ENCODE measurements around the gene HOXA9. TPM values are rescaled to one million over a fixed set of nuclear protein-coding genes. Genes with fewer than 3 reads are reported as not detected.

HOXA9 gene
- polyA plus RNA-seq, 4 donors, result 0.28 to 74.3 TPM; not detected in 2

- H3K9me3 ChIP-seq (ENCODE audit: control insufficient read depth in 2 of 2, insufficient read depth in 1 of 2, low read depth in 1 of 2, low read length in 1 of 2), result no peaks in the 10 kb centered on the region
- DNase-seq (peak in 1 of 2 donors; percentile 66), FAIRE-seq (no peak)
- peaks cover 0 to 35% (median 0%) of the 10 kb centered on the region in 3 donors for H3K36me3 ChIP-seq (ENCODE audit: control insufficient read depth in 3 of 3, insufficient read depth in 2 of 3, low read depth in 1 of 3, low read length in 3 of 3)
- H3K27ac ChIP-seq (ENCODE audit: low read depth in 1 of 3, low read length in 2 of 3), result peak overlapping the region in 2 of 3 donors; percentile 55 to 62
- H3K4me1 ChIP-seq (ENCODE audit: control insufficient read depth in 3 of 3, insufficient read depth in 2 of 3, low read depth in 1 of 3, low read length in 2 of 3), result peaks cover 0 to 41% (median 2%) of the 10 kb centered on the region in 3 donors
- 14 to 45% (median 39%) methylated on average over 40 of the region's 40 CpGs for WGBS, 3 donors
- peak overlapping the region in 2 of 3 donors; percentile 29 to 46 for H3K4me3 ChIP-seq (ENCODE audit: low read depth in 1 of 3, low read length in 3 of 3)
- H3K27me3 ChIP-seq (ENCODE audit: control insufficient read depth in 3 of 3, insufficient read depth in 3 of 3, low read length in 3 of 3), result peaks cover 9 to 68% (median 13%) of the 10 kb centered on the region in 3 donors
Measured at GRCh38 chr7:27143950-27144780, 21.2 kb downstream of the HOXA9 start.

- Histone ChIP-seq H3K4me1 (ENCODE audit: control insufficient read depth in 3 of 3, insufficient read depth in 2 of 3, low read depth in 1 of 3, low read length in 2 of 3) (peaks cover 0 to 45% (median 2%) of the 10 kb centered on the region in 3 donors), H3K9me3 (ENCODE audit: control insufficient read depth in 2 of 2, insufficient read depth in 1 of 2, low read depth in 1 of 2, low read length in 1 of 2) (no peaks in the 10 kb centered on the region), H3K27ac (ENCODE audit: low read depth in 1 of 3, low read length in 2 of 3) (peak within 1 kb of the TSS in 2 of 3 donors; percentile 75 to 94), H3K27me3 (ENCODE audit: control insufficient read depth in 3 of 3, insufficient read depth in 3 of 3, low read length in 3 of 3) (peaks cover 9 to 59% (median 13%) of the 10 kb centered on the region in 3 donors), H3K4me3 (ENCODE audit: low read depth in 1 of 3, low read length in 3 of 3) (peak within 1 kb of the TSS; percentile 42 to 64 (median 46)), H3K36me3 (ENCODE audit: control insufficient read depth in 3 of 3, insufficient read depth in 2 of 3, low read depth in 1 of 3, low read length in 3 of 3) (peaks cover 0 to 35% (median 0%) of the 10 kb centered on the region in 3 donors)
- DNase-seq (peak; percentile 35 to 89), FAIRE-seq (no peak)
- WGBS, 3 donors, result 14 to 31% (median 24%) methylated on average over 65 to 86 of the region's 86 CpGs
Measured at GRCh38 chr7:27143023-27143949, 22.1 kb downstream of the HOXA9 start, which contains the start of gene HOXA5. Gene HOXA5 (minus strand): TSS chr7:27143681. CDS start chr7:27143607, 74 bp downstream.

DNA sequence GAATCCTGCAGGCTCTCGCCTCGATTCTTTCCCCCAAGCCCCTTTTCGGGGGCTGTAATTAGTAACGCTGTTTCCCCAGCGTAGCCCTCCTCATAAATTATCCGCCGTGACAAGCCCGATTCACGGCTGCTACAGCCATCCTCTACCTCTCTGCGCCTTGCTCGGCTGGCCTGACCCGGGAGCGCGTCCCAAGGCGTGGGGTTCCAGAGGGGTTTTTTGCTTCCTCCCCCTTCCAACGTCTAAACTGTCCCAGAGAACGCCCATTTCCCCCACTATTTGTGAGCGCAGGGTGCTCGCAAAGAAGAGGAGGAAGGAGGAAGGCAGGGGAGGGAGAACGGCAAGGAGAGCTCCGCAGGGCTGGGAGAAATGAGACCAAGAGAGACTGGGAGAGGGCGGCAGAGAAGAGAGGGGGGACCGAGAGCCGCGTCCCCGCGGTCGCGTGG lies 22.7 kb downstream of the HOXA9 start:
- DNase-seq (no peak), FAIRE-seq (no peak)
- no peaks in the 10 kb centered on the region for H3K9me3 ChIP-seq (ENCODE audit: control insufficient read depth in 2 of 2, insufficient read depth in 1 of 2, low read depth in 1 of 2, low read length in 1 of 2)
- peak overlapping the region; percentile 42 to 64 (median 46) for H3K4me3 ChIP-seq (ENCODE audit: low read depth in 1 of 3, low read length in 3 of 3)
- peaks cover 0 to 35% (median 0%) of the 10 kb centered on the region in 3 donors for H3K36me3 ChIP-seq (ENCODE audit: control insufficient read depth in 3 of 3, insufficient read depth in 2 of 3, low read depth in 1 of 3, low read length in 3 of 3)
- WGBS, 3 donors, result 14 to 20% (median 17%) methylated on average over 28 to 29 of the region's 29 CpGs
- H3K27me3 ChIP-seq (ENCODE audit: control insufficient read depth in 3 of 3, insufficient read depth in 3 of 3, low read length in 3 of 3), result peaks cover 9 to 52% (median 13%) of the 10 kb centered on the region in 3 donors
- peaks cover 0 to 43% (median 2%) of the 10 kb centered on the region in 3 donors for H3K4me1 ChIP-seq (ENCODE audit: control insufficient read depth in 3 of 3, insufficient read depth in 2 of 3, low read depth in 1 of 3, low read length in 2 of 3)
- peak overlapping the region in 2 of 3 donors; percentile 75 to 94 for H3K27ac ChIP-seq (ENCODE audit: low read depth in 1 of 3, low read length in 2 of 3)

DNA sequence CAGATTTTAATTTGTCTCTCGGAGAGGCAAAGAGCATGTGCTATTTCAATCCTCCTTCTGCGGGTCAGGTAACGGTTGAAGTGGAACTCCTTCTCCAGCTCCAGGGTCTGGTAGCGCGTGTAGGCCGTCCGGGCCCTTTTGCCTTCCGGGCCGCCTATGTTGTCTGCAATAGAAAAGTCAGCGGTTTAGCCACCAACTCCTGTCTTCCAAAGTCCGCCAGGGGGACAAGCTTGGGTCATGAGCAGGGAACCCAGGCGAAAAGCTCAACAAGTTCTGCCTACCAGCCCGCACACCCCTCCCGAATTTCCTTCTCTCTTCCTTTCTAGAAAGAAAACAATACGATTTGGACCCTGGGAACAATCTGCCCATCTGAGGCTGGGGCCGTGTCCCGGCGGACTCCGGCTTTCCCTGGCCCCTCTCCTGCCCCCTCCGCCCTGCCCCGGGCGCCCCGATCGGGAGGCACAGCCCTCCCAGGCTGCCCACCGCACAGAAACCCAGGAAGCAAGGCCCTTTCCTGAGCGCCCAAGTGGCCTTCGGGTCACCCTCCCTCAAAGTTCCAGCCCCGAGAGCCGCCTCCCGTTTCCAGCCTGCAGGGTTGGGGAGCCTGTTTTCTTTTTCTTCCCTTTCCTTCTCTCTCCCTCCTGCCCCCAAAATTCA lies 23.3 kb downstream of the HOXA9 start:
- Histone ChIP-seq H3K36me3 (ENCODE audit: control insufficient read depth in 3 of 3, insufficient read depth in 2 of 3, low read depth in 1 of 3, low read length in 3 of 3) (peaks cover 0 to 35% (median 0%) of the 10 kb centered on the region in 3 donors), H3K27ac (ENCODE audit: low read depth in 1 of 3, low read length in 2 of 3) (peak overlapping the region in 2 of 3 donors; percentile 75 to 94), H3K27me3 (ENCODE audit: control insufficient read depth in 3 of 3, insufficient read depth in 3 of 3, low read length in 3 of 3) (peaks cover 9 to 47% (median 13%) of the 10 kb centered on the region in 3 donors), H3K4me3 (ENCODE audit: low read depth in 1 of 3, low read length in 3 of 3) (peak overlapping the region; percentile 22 to 64 (median 46)), H3K4me1 (ENCODE audit: control insufficient read depth in 3 of 3, insufficient read depth in 2 of 3, low read depth in 1 of 3, low read length in 2 of 3) (peaks cover 0 to 37% (median 2%) of the 10 kb centered on the region in 3 donors), H3K9me3 (ENCODE audit: control insufficient read depth in 2 of 2, insufficient read depth in 1 of 2, low read depth in 1 of 2, low read length in 1 of 2) (no peaks in the 10 kb centered on the region)
- no peak for FAIRE-seq
- 33 to 48% (median 36%) methylated on average over 30 of the region's 30 CpGs for WGBS, 3 donors
- DNase-seq, result no peak

DNA sequence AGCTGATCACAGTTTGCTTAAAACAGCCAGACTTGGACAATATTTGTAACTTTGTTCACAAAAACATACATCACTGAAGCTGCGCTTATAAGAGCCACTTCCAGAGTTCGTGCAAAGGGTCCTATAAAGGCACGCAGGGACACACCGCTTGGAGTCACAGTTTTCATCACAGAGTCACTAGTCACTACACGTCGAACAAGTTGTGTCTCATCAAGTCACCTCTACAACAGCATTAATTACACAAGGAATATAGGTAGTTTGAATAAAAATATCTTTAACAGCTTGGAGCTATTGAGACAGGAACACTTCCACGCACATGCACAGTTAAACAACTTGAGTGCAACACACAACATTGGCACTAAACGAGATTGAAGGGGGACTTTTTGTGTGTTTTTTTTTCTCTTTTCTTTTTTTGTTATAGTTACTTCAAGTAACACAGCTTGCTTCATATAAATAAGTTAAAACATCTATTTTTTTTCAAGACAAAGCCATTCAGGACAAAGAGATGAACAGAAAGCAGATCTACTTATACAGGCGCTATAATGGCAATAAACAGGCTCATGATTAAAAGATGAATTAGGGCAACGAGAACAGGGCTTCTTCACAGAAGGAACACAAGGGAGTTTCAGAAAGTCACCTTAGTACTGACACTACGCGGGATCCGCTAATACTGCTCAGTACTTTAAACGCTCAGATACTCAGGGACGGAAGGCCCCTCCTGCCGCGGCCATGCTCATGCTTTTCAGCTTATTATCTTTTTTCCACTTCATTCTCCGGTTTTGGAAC lies 24.0 kb downstream of the HOXA9 start:
- H3K4me3 ChIP-seq (ENCODE audit: low read depth in 1 of 3, low read length in 3 of 3), result peak overlapping the region in 1 of 3 donors; percentile 64
- peaks cover 7 to 40% (median 9%) of the 10 kb centered on the region in 3 donors for H3K27me3 ChIP-seq (ENCODE audit: control insufficient read depth in 3 of 3, insufficient read depth in 3 of 3, low read length in 3 of 3)
- DNase-seq, result no peak
- H3K27ac ChIP-seq (ENCODE audit: low read depth in 1 of 3, low read length in 2 of 3), result peak overlapping the region in 2 of 3 donors; percentile 75 to 94
- peaks cover 0 to 35% (median 0%) of the 10 kb centered on the region in 3 donors for H3K36me3 ChIP-seq (ENCODE audit: control insufficient read depth in 3 of 3, insufficient read depth in 2 of 3, low read depth in 1 of 3, low read length in 3 of 3)
- H3K4me1 ChIP-seq (ENCODE audit: control insufficient read depth in 3 of 3, insufficient read depth in 2 of 3, low read depth in 1 of 3, low read length in 2 of 3), result peaks cover 0 to 43% (median 2%) of the 10 kb centered on the region in 3 donors
- 62 to 77% (median 64%) methylated on average over 18 of the region's 18 CpGs for WGBS, 3 donors
- FAIRE-seq, result no peak
- H3K9me3 ChIP-seq (ENCODE audit: control insufficient read depth in 2 of 2, insufficient read depth in 1 of 2, low read depth in 1 of 2, low read length in 1 of 2), result no peaks in the 10 kb centered on the region

DNA sequence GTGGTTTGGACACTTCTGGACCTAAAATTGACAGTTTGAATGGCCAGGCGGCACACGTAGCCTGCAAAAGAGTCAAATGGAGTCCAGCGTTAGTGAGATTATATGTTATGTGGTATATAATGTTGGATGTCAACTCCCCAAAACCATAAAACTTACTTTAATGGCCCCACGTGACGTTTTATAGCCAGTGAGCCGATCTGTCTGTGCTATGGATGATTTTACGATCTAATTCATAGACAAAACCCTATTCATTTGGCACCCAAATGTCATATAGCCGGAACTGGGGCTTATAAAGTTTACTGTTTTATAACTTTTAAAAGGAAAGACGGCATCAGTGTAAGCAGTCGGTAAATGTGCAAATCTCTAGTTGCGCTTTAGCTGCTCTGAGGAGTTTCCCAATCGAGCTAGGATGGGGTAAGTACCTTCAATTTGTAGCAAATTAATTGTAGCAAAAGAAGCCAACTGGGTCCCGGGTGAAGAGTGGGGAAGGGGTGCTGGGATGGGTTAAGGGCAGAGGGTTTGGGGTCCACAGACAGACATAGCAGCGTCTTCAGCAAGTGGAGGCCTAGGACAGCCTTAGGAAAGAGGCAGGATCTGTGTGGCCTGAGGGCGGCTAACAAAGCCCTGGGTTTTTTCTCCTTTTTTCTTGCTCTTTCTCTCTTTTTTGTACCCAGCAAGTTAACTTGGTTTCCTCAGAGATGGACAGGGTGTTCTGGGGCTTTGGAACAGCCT lies 25.0 kb downstream of the HOXA9 start:
- no peak for FAIRE-seq
- Histone ChIP-seq H3K4me3 (ENCODE audit: low read depth in 1 of 3, low read length in 3 of 3) (peak overlapping the region in 2 of 3 donors; percentile 45 to 53), H3K4me1 (ENCODE audit: control insufficient read depth in 3 of 3, insufficient read depth in 2 of 3, low read depth in 1 of 3, low read length in 2 of 3) (peaks cover 0 to 51% (median 2%) of the 10 kb centered on the region in 3 donors)

More for the DNA sequence above, 25.0 kb downstream of the HOXA9 start:
- H3K27ac ChIP-seq (ENCODE audit: low read depth in 1 of 3, low read length in 2 of 3), result peak overlapping the region in 2 of 3 donors; percentile 77 to 81
- no peaks in the 10 kb centered on the region for H3K9me3 ChIP-seq (ENCODE audit: control insufficient read depth in 2 of 2, insufficient read depth in 1 of 2, low read depth in 1 of 2, low read length in 1 of 2)
- H3K36me3 ChIP-seq (ENCODE audit: control insufficient read depth in 3 of 3, insufficient read depth in 2 of 3, low read depth in 1 of 3, low read length in 3 of 3), result peaks cover 0 to 29% (median 0%) of the 10 kb centered on the region in 3 donors
- WGBS, 3 donors, result 20 to 43% (median 30%) methylated on average over 15 of the region's 15 CpGs
- peaks cover 7 to 29% (median 9%) of the 10 kb centered on the region in 3 donors for H3K27me3 ChIP-seq (ENCODE audit: control insufficient read depth in 3 of 3, insufficient read depth in 3 of 3, low read length in 3 of 3)
- DNase-seq, result peak; percentile 76 to 92

Measured in small intestine (tissue), 7 donors.